Measurements from ENCODE around the gene RIPK1.
"Not testable (repeated sequence)": the region's sequence is repeated elsewhere in the genome, so short reads cannot be mapped to it uniquely, and the experiment has no call there.

Gene RIPK1

GRCh38 chr6:3035397-3035796 lies 32.9 kb upstream of the RIPK1 start:
- H3K4me3 Mint-ChIP-seq, result no peak overlapping the region
- no peaks in the 10 kb centered on the region for H3K36me3 Mint-ChIP-seq (ENCODE audit: low read depth)
- H3K27ac Mint-ChIP-seq, result no peak overlapping the region
- H3K27me3 Mint-ChIP-seq, result peaks cover 2% of the 10 kb centered on the region
- intact Hi-C loops (cut with micrococcal nuclease), result no loop called here
- peaks cover 15% of the 10 kb centered on the region for H3K9me3 Mint-ChIP-seq
- peaks cover 45% of the 10 kb centered on the region for H3K4me1 Mint-ChIP-seq (ENCODE audit: low read depth)

GRCh38 chr6:3036861-3037637 lies 31.2 kb upstream of the RIPK1 start:
- intact Hi-C loops (cut with micrococcal nuclease), result no loop called here
- peak overlapping the region; percentile 40 for H3K4me3 Mint-ChIP-seq
- H3K4me1 Mint-ChIP-seq (ENCODE audit: low read depth), result peaks cover 37% of the 10 kb centered on the region
- H3K27me3 Mint-ChIP-seq, result peaks cover 2% of the 10 kb centered on the region
- no peaks in the 10 kb centered on the region for H3K36me3 Mint-ChIP-seq (ENCODE audit: low read depth)
- H3K27ac Mint-ChIP-seq, result peak overlapping the region; percentile 53
- H3K9me3 Mint-ChIP-seq, result peaks cover 15% of the 10 kb centered on the region

- peak overlapping the region; percentile 53 for H3K27ac Mint-ChIP-seq
- peaks cover 15% of the 10 kb centered on the region for H3K9me3 Mint-ChIP-seq
- H3K4me1 Mint-ChIP-seq (ENCODE audit: low read depth), result peaks cover 31% of the 10 kb centered on the region
- intact Hi-C loops (cut with micrococcal nuclease), result no loop called here
- peaks cover 2% of the 10 kb centered on the region for H3K27me3 Mint-ChIP-seq
- H3K36me3 Mint-ChIP-seq (ENCODE audit: low read depth), result no peaks in the 10 kb centered on the region
- H3K4me3 Mint-ChIP-seq, result peak overlapping the region; percentile 40
Observed at GRCh38 chr6:3037638-3038365, 30.5 kb upstream of the RIPK1 start.

- Mint-ChIP-seq H3K9me3 (peaks cover 15% of the 10 kb centered on the region), H3K27me3 (peaks cover 2% of the 10 kb centered on the region), H3K27ac (no peak overlapping the region), H3K36me3 (ENCODE audit: low read depth) (no peaks in the 10 kb centered on the region), H3K4me3 (no peak overlapping the region), H3K4me1 (ENCODE audit: low read depth) (peaks cover 31% of the 10 kb centered on the region)
- intact Hi-C loops (cut with micrococcal nuclease), result no loop called here
Observed at GRCh38 chr6:3039384-3039783, 28.9 kb upstream of the RIPK1 start.

- intact Hi-C loops (cut with micrococcal nuclease), result no loop called here
- H3K27ac Mint-ChIP-seq, result no peak overlapping the region
- no peak overlapping the region for H3K4me3 Mint-ChIP-seq
- peaks cover 7% of the 10 kb centered on the region for H3K9me3 Mint-ChIP-seq
- peaks cover 4% of the 10 kb centered on the region for H3K27me3 Mint-ChIP-seq
- H3K4me1 Mint-ChIP-seq (ENCODE audit: low read depth), result peaks cover 33% of the 10 kb centered on the region
- H3K36me3 Mint-ChIP-seq (ENCODE audit: low read depth), result no peaks in the 10 kb centered on the region
Observed at GRCh38 chr6:3041147-3041546, 27.1 kb upstream of the RIPK1 start.

GRCh38 chr6:3041606-3042005 lies 26.7 kb upstream of the RIPK1 start:
- Mint-ChIP-seq H3K4me3 (no peak overlapping the region), H3K36me3 (ENCODE audit: low read depth) (no peaks in the 10 kb centered on the region), H3K27me3 (peaks cover 4% of the 10 kb centered on the region), H3K9me3 (peaks cover 7% of the 10 kb centered on the region), H3K4me1 (ENCODE audit: low read depth) (peaks cover 33% of the 10 kb centered on the region), H3K27ac (no peak overlapping the region)
- intact Hi-C loops (cut with micrococcal nuclease), result no loop called here

GRCh38 chr6:3045369-3045768 lies 22.9 kb upstream of the RIPK1 start:
- intact Hi-C loops (cut with micrococcal nuclease), result no loop called here
- H3K4me3 Mint-ChIP-seq, result no peak overlapping the region

GRCh38 chr6:3045777-3046176 lies 22.5 kb upstream of the RIPK1 start:
- H3K4me3 Mint-ChIP-seq, result no peak overlapping the region
- peak overlapping the region; percentile 75 for H3K27ac Mint-ChIP-seq
- peaks cover 22% of the 10 kb centered on the region for H3K4me1 Mint-ChIP-seq (ENCODE audit: low read depth)
- H3K27me3 Mint-ChIP-seq, result peaks cover 3% of the 10 kb centered on the region
- H3K36me3 Mint-ChIP-seq (ENCODE audit: low read depth), result no peaks in the 10 kb centered on the region
- H3K9me3 Mint-ChIP-seq, result no peaks in the 10 kb centered on the region
- intact Hi-C loops (cut with micrococcal nuclease), result no loop called here

More at GRCh38 chr6:3045369-3045768, 22.9 kb upstream of the RIPK1 start:
- Mint-ChIP-seq H3K27ac (peak overlapping the region; percentile 75), H3K36me3 (ENCODE audit: low read depth) (no peaks in the 10 kb centered on the region), H3K27me3 (peaks cover 3% of the 10 kb centered on the region), H3K9me3 (no peaks in the 10 kb centered on the region), H3K4me1 (ENCODE audit: low read depth) (peaks cover 22% of the 10 kb centered on the region)

- Mint-ChIP-seq H3K36me3 (ENCODE audit: low read depth) (no peaks in the 10 kb centered on the region), H3K4me1 (ENCODE audit: low read depth) (peaks cover 22% of the 10 kb centered on the region), H3K4me3 (no peak overlapping the region), H3K27me3 (peaks cover 3% of the 10 kb centered on the region), H3K9me3 (no peaks in the 10 kb centered on the region), H3K27ac (peak overlapping the region; percentile 75)
- intact Hi-C loops (cut with micrococcal nuclease), result no loop called here
Observed at GRCh38 chr6:3046295-3046694, 22.0 kb upstream of the RIPK1 start.

- H3K27me3 Mint-ChIP-seq; H3K4me3 Mint-ChIP-seq; H3K9me3 Mint-ChIP-seq; intact Hi-C loops (cut with micrococcal nuclease); H3K36me3 Mint-ChIP-seq (ENCODE audit: low read depth); H3K27ac Mint-ChIP-seq: not testable (repeated sequence)
- peaks cover 31% of the 10 kb centered on the region for H3K4me1 Mint-ChIP-seq (ENCODE audit: low read depth)
Observed at GRCh38 chr6:3048009-3048408, 20.3 kb upstream of the RIPK1 start.

GRCh38 chr6:3052481-3053230 lies 15.6 kb upstream of the RIPK1 start:
- H3K4me3 Mint-ChIP-seq, result peak overlapping the region; percentile 84

GRCh38 chr6:3053231-3053508 lies 15.1 kb upstream of the RIPK1 start:
- no peaks in the 10 kb centered on the region for H3K36me3 Mint-ChIP-seq (ENCODE audit: low read depth)
- H3K9me3 Mint-ChIP-seq, result no peaks in the 10 kb centered on the region
- H3K4me1 Mint-ChIP-seq (ENCODE audit: low read depth), result peaks cover 32% of the 10 kb centered on the region
- intact Hi-C loops (cut with micrococcal nuclease), result loop anchor here (1.0 kb wide), 2 partner anchors 30 to 54 kb away; partner anchors contain the start of gene NQO2
- no peaks in the 10 kb centered on the region for H3K27me3 Mint-ChIP-seq
- peak overlapping the region; percentile 87 for H3K27ac Mint-ChIP-seq
- H3K4me3 Mint-ChIP-seq, result peak overlapping the region; percentile 84

More at GRCh38 chr6:3052481-3053230, 15.6 kb upstream of the RIPK1 start:
- H3K36me3 Mint-ChIP-seq (ENCODE audit: low read depth), result no peaks in the 10 kb centered on the region
- H3K4me1 Mint-ChIP-seq (ENCODE audit: low read depth), result peaks cover 32% of the 10 kb centered on the region
- H3K9me3 Mint-ChIP-seq, result no peaks in the 10 kb centered on the region
- peak overlapping the region; percentile 87 for H3K27ac Mint-ChIP-seq
- intact Hi-C loops (cut with micrococcal nuclease), result loop anchor here (1.0 kb wide), 2 partner anchors 29 to 53 kb away; partner anchors contain the start of gene NQO2
- no peaks in the 10 kb centered on the region for H3K27me3 Mint-ChIP-seq

- H3K9me3 Mint-ChIP-seq; H3K36me3 Mint-ChIP-seq (ENCODE audit: low read depth); H3K27me3 Mint-ChIP-seq; intact Hi-C loops (cut with micrococcal nuclease): not testable (repeated sequence)
- peaks cover 40% of the 10 kb centered on the region for H3K4me1 Mint-ChIP-seq (ENCODE audit: low read depth)
- peak overlapping the region; percentile 84 for H3K4me3 Mint-ChIP-seq
- H3K27ac Mint-ChIP-seq, result peak overlapping the region; percentile 87
Observed at GRCh38 chr6:3054229-3055157, 13.8 kb upstream of the RIPK1 start.
